MM.1S (cell line): ENCODE results near the gene YOD1.

Experiments
- DNase-seq: peaks from one replicate; pipeline ENCODE4 v3.0.0-alpha.2; 2015
- H2AFZ ChIP-seq: fragments of 300-600 bp; sonication (generic); 2 replicates; pipeline ENCODE4 v1.6.0; 2016; ENCODE audit warnings: antibody characterized with exemption, low read length
- H3F3A ChIP-seq: fragments of 300-600 bp; sonication (generic); 2 replicates; pipeline ENCODE4 v1.6.1; 2016; ENCODE audit warnings: mild to moderate bottlenecking, antibody characterized with exemption, low read length, moderate library complexity, mixed read lengths; ENCODE audit not compliant: insufficient read depth
- H3K27ac ChIP-seq: fragments of 300-600 bp; sonication (generic); 2 replicates; pipeline ENCODE4 v1.5.1; 2016; ENCODE audit warnings: mild to moderate bottlenecking, low read length
- H3K27me3 ChIP-seq: fragments of 300-600 bp; sonication (generic); replicated peaks from 2 replicates; pipeline ENCODE4 v1.6.0; 2016; ENCODE audit warnings: low read length; ENCODE audit not compliant: insufficient read depth
- H3K36me3 ChIP-seq: fragments of 300-600 bp; sonication (generic); replicated peaks from 2 replicates; pipeline ENCODE4 v1.6.1; 2016; ENCODE audit warnings: mild to moderate bottlenecking, low read length, mixed read lengths; ENCODE audit not compliant: insufficient read depth
- H3K4me1 ChIP-seq: fragments of 300-600 bp; sonication (generic); 2 replicates; pipeline ENCODE4 v1.6.1; 2016; ENCODE audit warnings: low read length, mixed read lengths
- H3K4me2 ChIP-seq: fragments of 300-600 bp; sonication (generic); 2 replicates; pipeline ENCODE4 v1.6.0; 2016; ENCODE audit warnings: low read depth, low read length
- H3K4me3 ChIP-seq: fragments of 300-600 bp; sonication (generic); 2 replicates; pipeline ENCODE4 v1.5.1; 2016; ENCODE audit warnings: low read length, mixed read lengths
- H3K79me2 ChIP-seq: fragments of 300-600 bp; sonication (generic); 2 replicates; pipeline ENCODE4 v1.6.1; 2016; ENCODE audit warnings: mixed run types, low read length, mixed read lengths
- H3K9ac ChIP-seq: fragments of 300-600 bp; sonication (generic); 2 replicates; pipeline ENCODE4 v1.6.1; 2016; ENCODE audit warnings: low read length, mixed read lengths
- H3K9me2 ChIP-seq: fragments of 300-600 bp; sonication (generic); replicated peaks from 2 replicates; pipeline ENCODE4 v1.6.1; 2016; ENCODE audit warnings: mild to moderate bottlenecking, low read length, mixed read lengths; ENCODE audit not compliant: insufficient read depth
- H3K9me3 ChIP-seq: fragments of 300-600 bp; sonication (generic); replicated peaks from 2 replicates; pipeline ENCODE4 v1.6.1; 2016; ENCODE audit warnings: mild to moderate bottlenecking, low read length, mixed read lengths; ENCODE audit not compliant: insufficient read depth
- H4K20me1 ChIP-seq: fragments of 300-600 bp; sonication (generic); 2 replicates; pipeline ENCODE4 v1.6.1; 2016; ENCODE audit warnings: mild to moderate bottlenecking, low read length, moderate library complexity, mixed read lengths; ENCODE audit not compliant: insufficient read depth
- EZH2 ChIP-seq: fragments of 300-600 bp; sonication (generic); optimal IDR thresholded peaks from 2 replicates; pipeline ENCODE3; 2017; ENCODE audit warnings: low read depth, mild to moderate bottlenecking, antibody characterized with exemption, low read length, mixed read lengths
- EZH2phosphoT487 ChIP-seq: fragments of 300-600 bp; sonication (generic); IDR thresholded peaks from 2 replicates; pipeline ENCODE4 v1.6.1; 2018; ENCODE audit warnings: antibody characterized with exemption, low read length
- TF ChIP-seq, protein P1 (sequence below): fragments of 300-600 bp; sonication (generic); IDR thresholded peaks from 2 replicates; pipeline ENCODE4 v1.5.1; 2016; ENCODE audit warnings: antibody characterized with exemption, low read length, mixed read lengths

YOD1 gene

DNA sequence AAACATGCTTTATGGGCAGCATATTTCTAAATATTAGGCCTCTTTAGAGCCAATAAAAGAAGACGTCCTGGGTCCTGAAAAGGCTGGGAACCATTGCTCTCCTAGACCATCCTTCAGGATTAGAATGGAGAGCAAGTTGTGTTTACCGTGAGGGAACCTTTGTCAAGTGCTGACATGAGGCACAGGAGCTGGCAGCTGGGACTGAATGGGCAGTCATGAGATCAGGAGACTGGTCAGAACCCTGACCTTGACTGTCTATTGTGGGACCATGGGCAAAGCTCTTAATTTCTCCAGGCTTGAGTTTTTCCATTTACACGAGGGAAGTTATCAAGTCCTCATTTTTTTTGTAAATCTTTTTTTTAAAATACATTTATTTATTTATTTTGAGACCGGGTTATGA, 7.2 kb upstream of the YOD1 start:
- Histone ChIP-seq H3K4me2 (no peak overlapping the region), H3K36me3 (no peaks in the 10 kb centered on the region), H2AFZ (no peak overlapping the region), H3K9me2 (no peaks in the 10 kb centered on the region), H3K4me1 (peaks cover 34% of the 10 kb centered on the region), H3K4me3 (no peak overlapping the region), H3K79me2 (no peaks in the 10 kb centered on the region), H3K27ac (no peak overlapping the region; the same call in 1 of the 2 replicates), H3F3A (peaks cover 30% of the 10 kb centered on the region), H3K9me3 (no peaks in the 10 kb centered on the region), H3K9ac (no peak overlapping the region), H3K27me3 (no peaks in the 10 kb centered on the region), H4K20me1 (no peaks in the 10 kb centered on the region)
- DNase-seq: no peak
- TF ChIP-seq EZH2phosphoT487 (no peak), EZH2 (no peak)
- TF ChIP-seq, protein P1, sequence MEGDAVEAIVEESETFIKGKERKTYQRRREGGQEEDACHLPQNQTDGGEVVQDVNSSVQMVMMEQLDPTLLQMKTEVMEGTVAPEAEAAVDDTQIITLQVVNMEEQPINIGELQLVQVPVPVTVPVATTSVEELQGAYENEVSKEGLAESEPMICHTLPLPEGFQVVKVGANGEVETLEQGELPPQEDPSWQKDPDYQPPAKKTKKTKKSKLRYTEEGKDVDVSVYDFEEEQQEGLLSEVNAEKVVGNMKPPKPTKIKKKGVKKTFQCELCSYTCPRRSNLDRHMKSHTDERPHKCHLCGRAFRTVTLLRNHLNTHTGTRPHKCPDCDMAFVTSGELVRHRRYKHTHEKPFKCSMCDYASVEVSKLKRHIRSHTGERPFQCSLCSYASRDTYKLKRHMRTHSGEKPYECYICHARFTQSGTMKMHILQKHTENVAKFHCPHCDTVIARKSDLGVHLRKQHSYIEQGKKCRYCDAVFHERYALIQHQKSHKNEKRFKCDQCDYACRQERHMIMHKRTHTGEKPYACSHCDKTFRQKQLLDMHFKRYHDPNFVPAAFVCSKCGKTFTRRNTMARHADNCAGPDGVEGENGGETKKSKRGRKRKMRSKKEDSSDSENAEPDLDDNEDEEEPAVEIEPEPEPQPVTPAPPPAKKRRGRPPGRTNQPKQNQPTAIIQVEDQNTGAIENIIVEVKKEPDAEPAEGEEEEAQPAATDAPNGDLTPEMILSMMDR: no peak

DNA sequence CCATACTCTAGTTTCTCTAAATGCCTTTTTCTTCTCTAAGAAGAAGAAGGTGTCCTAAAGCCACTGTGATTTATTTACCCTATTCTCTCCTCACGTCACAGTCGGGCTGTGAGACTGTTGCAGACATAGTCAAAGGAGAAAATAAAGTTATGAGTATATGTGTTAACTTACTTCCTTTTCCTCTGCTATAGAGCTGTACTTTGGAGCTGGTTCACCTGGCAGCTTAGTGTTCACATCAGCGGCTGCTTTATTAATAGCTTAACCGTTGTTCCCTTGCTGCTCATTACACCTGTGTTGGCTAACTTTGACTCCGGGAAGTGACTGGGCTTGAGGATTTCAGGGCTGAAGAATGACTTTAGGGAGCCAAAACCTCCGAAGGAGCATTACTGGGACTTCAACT, 5.7 kb upstream of the YOD1 start:
- no peak overlapping the region for H2AFZ ChIP-seq
- peaks cover 42% of the 10 kb centered on the region for H3F3A ChIP-seq
- H3K4me3 ChIP-seq: no peak overlapping the region
- H3K9me2 ChIP-seq: no peaks in the 10 kb centered on the region
- no peak overlapping the region for H3K9ac ChIP-seq
- no peak overlapping the region for H3K4me2 ChIP-seq
- H3K36me3 ChIP-seq: no peaks in the 10 kb centered on the region
- H3K27ac ChIP-seq: no peak overlapping the region
- no peaks in the 10 kb centered on the region for H4K20me1 ChIP-seq
- no peaks in the 10 kb centered on the region for H3K79me2 ChIP-seq
- peaks cover 34% of the 10 kb centered on the region for H3K4me1 ChIP-seq
- H3K9me3 ChIP-seq: no peaks in the 10 kb centered on the region
- H3K27me3 ChIP-seq: no peaks in the 10 kb centered on the region
- DNase-seq: no peak
- TF ChIP-seq, protein P1: no peak
- TF ChIP-seq EZH2 (no peak), EZH2phosphoT487 (no peak)

DNA sequence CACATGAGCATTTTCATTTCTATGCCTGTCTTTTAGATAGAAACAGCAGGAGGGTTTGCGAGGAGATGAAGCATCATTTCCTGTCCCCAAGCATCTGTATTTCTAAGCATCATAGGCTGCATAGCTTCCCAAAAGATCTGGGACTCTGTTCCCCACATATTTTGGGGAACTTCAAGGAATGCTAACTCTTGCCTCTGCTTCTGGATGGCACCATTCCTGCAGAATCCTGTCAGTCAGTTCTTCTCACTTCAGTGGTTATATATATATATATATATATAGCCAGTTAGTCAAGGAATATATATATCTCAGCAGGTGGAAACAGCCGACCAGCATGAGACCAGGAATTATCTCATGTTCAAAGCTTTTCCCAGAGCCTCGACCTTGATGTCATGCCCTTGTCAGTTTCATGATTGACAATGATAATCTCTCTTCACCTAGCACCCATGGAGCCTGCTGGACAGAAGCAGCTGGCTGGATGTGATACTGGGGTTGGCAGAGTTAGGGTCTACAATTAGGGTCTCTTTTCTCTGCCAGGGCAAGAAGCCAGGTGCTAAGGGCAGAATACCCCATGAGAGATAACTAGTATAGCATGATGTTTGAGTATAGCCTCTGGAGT, 4.5 kb upstream of the YOD1 start:
- TF ChIP-seq, protein P1: no peak
- TF ChIP-seq EZH2phosphoT487: no peak
- no peak for TF ChIP-seq EZH2
- no peak overlapping the region for H2AFZ ChIP-seq
- DNase-seq: no peak
- no peak overlapping the region for H3K9ac ChIP-seq
- peaks cover 40% of the 10 kb centered on the region for H3K4me1 ChIP-seq
- H3K27me3 ChIP-seq: no peaks in the 10 kb centered on the region
- H3K4me3 ChIP-seq: no peak overlapping the region
- H3K36me3 ChIP-seq: no peaks in the 10 kb centered on the region
- H3K4me2 ChIP-seq: no peak overlapping the region
- no peak overlapping the region for H3K27ac ChIP-seq
- H3K9me3 ChIP-seq: no peaks in the 10 kb centered on the region
- no peaks in the 10 kb centered on the region for H4K20me1 ChIP-seq
- no peaks in the 10 kb centered on the region for H3K9me2 ChIP-seq
- H3F3A ChIP-seq: peaks cover 47% of the 10 kb centered on the region
- peaks cover 3% of the 10 kb centered on the region for H3K79me2 ChIP-seq
